ENCODE results near the gene HOXA7.

Gene HOXA7

DNA sequence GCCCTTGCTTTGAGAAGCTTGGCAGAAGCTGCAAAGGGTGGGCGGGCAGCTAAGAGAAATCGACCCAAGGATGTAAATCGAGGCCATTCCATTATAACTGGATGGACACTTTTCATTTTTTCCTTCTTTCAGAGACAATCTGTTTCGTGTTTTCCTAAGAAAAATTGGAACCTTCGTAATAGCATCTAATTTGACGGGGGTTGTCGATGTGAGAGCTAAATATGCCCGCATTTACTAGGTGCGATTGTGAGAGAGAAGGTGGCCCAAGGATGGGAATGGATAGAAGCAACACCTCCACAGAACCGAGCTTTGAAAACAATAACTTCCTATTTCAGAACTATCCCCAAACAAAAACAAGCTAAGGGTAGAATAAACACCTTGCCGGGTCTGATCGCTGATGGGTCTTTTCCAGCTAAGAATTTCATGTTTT is 25.1 kb downstream of the HOXA7 start:
- DNase-seq: no peak

DNA sequence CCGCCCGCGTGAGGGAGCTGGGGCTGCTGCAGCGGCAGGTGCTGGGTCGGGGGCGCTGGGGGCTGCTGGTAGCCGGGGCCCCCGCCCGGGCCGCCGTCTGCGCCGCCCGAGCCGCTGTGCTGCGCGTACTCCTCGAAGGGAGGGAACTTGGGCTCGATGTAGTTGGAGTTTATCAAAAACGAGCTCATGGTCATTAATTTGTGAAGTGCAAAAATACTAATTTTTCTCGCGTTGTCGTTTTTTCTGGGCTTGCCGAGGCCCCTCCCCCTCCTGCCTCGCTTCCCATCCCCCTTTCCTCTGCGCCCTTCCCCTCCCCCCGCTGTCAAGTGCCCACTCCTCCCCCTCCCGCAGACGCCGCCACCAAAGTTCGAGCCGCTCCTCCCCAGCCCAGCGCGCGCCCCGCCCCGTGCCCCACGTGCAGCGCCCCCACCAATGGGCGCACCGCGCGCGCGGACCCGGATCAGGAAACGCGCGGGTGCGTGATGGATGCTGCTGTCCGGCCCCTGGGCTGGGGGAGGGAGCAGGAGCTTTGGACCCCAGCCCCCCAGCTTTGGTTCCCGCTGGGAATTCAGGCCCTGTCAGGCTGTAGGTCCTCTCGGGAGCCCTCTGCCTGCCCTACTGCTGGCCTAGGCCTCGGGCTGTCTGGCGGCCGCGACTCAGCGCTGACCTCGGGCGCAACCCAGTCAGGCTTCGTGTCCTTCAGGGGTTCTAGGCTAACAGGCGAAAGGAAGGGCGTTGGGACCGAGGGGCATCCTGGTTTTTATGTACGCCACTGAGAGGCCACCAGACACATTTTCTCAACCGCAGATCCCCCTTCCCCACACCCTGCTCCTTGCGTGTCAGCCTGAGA is 25.7 kb downstream of the HOXA7 start, which contains the start of gene HOXA4:
Gene HOXA4 (minus strand): TSS at position 218 of the 850 bp plus-strand sequence. CDS start 24 bp downstream, at position 194.
- peak; percentile 84 for DNase-seq

DNA sequence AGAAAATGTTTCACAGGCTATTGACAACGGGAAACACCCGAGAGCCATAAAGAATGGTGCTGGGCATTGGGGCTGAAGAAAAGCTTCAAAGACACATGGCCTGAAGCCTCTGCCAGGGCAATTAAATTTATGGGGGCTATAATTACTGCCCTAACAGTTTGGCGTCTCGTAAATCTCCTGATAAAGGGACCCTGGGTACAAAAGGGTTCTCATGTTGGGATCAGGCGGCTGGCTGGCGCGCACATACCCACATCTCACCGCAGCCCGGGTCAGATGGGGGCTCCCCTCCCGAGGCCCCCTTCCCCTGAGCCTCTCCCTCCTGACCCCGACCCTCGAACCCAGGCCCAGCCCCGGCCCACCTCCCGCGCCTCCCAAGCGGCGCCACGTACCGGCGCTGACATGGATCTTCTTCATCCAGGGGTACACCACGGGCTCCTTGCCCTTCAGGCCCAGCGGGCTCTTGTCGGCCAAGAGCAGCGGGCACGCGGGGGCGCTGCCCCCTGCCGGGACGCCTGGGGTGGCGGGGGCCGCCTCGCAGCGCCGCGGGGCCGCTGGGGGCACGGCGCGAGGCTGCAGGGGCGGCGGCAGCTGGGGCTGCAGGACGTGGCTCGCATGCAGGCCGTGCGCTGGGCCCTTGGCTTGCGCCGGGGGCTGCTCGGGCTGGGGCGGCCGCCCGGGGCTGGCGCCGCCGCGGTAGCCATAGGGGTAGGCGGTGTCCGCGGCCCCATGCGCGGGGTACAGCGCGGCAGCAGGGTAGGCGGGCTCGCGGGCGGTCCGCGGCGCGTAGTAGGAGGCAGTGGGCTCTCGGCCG is 26.5 kb downstream of the HOXA7 start:
- peak; percentile 52 for DNase-seq

DNA sequence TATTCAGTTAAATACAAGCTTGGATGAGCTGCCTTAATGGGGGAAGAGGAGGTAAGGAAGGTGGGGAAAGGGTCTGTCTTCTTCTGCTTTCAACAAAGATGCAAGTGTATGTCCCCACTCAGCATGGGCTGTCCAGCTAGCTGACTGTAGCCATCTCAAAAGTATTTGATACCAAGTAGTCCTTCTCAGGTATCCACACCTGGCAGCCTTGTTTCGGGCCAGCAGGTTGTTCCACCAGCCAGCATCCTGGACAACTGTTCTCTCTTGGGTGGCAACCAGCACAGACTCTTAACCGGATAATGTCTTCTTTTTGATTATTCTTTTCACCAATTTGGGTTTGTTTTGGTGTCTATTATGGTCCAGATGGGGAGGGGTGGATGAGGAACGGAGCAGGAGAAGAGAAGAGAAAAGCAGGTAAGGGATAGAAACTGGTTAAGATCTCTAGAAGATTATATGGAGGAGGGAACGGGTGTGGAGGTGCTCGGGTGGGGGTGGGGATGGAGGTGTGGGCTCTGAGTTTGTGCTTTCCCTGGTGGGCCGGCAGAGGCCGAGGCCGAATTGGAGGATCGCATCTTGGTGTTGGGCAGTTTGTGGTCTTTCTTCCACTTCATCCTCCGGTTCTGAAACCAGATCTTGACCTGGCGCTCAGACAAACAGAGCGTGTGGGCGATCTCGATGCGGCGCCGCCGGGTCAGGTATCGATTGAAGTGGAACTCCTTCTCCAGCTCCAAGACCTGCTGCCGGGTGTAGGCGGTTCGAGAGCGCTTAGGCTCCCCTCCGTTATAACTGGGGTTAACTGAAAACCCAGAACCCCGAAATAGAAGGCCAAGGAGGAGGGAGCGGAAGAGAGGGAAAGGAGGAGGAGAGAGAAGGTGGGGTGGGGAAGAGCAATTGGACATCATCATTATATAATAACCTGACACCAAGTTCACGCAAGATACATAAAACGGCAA is 27.4 kb downstream of the HOXA7 start:
- DNase-seq: no peak

DNA sequence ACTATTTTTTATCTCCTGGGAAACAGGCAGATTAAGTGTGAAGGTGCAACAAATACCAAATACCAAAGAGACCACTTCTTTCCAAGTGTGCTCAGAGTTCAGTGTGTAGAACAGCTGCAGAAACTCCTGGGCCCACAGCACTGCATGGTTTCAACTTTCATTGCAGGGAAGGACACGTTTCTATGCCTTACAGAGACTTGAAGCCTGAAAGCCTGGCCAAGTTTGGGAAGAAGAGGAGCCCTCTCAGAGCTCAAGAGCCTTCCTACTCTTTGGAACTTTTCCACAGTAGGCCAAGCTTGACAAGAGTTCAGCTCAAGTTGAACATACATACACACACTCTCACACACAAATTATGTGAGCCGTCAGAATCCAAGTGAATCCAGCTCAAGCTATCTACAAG is 28.4 kb downstream of the HOXA7 start:
- DNase-seq: no peak

DNA sequence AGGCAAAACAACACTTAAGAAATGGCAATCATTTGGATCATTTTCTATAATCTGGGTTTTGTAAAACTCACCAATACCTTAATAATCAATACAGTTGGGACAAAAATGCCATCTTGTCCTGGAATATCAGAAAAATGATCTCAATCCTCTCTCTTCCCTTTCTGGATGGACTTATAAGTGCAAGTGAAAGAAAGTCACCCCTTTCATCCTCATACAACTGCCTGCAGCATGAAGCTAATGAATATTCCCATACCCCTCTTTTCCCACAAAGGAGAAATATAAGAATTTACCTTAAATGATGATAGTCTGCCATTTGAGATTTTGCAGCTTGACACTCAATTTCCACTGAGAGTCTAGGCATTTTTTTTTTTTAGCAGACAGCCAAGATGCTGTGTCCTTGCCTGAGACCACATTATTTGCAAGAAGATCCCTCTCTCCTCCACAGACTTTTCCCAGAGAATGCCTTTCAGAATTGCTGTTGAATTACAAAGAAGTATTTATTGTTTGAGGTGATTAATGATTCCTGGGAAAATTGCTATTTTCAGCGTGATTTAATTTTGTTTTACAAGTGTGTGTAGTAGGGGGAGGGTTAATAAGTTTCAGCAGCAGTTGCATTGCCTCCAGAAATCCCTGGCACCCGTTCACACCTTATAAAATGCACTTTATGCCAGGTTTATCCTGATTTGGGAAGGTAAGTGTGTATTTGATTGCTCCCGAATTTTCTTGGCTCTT is 29.7 kb downstream of the HOXA7 start:
- no peak for DNase-seq

DNA sequence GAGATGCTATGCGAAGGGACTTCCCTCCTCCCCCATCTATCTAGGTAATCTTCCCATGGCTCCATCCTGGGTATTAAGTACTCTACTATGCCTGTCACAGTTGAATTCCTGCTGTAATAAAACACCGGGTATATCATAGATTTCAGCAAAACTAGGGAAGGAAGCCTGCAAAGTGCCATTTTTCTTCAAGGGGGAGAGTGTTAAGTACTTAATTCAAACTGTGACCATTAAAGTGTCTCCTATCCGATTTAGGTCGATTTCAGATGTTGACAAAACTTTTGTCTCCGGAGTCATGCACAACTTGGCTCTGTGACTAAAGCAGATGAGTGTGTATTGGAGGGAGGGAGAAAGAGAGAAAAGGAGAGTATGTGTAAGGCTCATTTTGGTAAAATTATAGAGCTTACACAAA is 30.5 kb downstream of the HOXA7 start:
- DNase-seq: no peak

DNA sequence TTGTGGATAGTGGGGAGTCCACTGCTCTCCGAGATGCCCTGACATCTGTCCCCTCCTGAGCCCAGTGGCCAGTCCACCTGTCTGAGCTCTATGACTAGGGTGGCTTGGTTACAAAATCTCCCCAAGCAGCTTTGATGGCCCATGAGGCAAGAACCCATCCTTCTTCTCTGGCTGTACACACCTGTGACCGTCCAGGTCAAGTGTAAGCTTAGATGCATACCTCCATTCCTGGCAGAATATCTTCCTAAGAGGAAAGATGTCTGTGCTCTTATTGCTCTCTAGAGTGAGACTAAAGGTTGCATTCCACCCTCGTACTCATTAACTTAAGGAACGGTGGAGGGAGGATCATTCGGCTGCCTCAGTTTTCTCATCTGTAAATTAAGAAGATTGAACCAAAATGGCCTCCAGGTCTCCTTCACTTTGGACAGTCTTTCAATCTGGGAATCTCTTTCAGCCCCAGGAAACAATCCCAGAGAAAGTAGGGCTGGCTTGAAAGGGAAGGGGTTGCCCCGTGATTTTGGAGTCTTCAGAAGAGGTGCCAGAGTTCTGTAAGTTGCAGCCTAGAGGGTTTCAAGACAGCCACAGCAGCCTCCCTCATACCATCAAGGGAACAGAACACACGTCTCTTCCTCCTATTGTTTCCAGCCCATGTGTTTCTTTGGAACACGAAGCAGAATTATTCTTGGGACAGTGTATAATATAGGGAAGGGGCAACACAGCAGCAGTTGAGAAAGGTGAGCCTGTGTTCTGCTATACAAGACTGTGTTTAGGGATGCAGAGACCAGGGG is 31.4 kb downstream of the HOXA7 start:
- DNase-seq: no peak

DNA sequence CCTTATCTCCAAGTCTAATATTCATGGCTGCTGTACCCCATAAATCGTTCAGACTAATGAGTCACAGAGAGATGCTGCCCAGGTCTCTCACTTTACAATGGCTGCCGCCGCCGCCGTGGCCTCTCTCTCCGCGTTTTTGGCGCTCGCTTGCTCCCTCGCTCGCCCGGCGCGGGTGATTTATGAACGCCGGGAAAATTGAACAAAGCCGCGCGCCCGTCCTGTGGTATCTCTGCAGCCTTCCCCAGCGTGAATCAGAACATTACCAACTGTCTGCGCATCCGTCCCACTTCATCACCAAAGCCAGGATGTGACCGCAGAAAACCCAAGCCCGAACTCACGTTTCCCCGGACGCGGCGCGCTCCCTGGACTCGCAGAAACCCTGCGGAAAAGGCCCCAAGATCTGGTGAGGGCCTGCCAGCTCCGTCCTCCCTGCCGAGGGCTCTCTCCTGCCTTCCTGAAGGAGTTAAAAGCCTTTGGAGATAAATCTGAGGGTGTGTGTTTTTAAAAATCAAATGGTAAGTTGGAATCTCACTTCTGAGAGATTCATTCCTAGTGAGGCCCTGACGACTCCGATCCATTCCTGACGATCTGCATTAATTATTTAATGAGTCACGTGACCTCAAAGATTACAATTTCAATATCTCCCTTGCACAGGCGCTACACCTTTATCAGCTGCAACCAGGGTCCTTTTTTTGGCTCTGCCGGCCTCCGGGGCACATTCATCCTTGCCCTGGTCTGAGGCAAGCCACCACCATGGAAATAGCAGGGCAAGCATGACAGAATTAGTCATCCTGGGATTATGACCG is 32.2 kb downstream of the HOXA7 start:
- DNase-seq: no peak

DNA sequence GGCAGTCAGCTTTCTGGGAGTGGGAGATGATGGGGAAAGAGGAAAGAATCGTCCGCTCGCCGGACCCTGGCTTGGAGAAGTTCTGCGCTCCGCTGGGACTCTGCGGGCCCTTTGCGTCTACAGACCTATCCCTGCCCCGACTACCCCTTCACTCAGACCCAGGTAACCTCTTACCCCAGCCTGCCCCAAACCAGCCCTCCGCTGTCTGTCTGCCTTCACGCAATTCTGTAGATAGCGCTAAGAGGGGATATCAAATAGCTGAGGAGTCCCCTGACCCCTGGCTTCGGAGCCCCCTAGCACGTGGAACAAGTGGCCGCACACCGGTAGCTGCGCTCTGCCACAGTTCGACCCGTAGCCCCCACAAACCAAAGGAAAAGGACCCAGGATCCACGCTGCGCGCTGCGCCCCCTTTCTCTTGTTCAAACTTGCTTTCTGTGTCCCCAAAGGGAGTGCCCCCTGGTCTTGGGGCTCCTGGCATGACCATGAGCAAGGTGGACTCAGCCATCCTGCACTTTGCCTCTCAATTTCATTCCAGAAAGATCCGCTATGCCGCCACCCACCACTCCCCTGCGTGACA is 32.9 kb downstream of the HOXA7 start:
- no peak for DNase-seq

DNA sequence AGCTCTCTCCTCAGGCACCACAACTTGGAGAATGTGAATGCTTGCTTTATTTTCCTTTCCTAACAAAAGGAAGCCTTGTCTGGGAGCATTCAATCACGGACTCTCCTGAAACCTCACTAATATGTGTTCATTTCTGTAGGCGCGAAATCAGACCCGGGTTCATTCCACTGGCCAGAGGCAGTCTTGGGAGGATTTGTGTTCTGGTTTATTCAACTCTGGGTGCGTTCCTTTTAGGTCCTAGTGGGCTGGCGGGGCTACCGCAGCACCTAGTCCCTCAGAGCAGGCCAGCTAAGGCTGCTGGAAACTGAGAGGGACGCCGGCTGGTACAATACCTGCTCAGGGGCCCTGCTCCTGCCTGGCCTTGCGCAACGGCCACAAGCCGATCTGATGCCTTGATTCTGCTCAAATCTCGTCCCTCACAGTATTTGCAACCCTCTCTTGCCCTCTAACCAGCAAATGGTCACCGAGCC is 33.4 kb downstream of the HOXA7 start:
- peak; percentile 54 for DNase-seq

DNA sequence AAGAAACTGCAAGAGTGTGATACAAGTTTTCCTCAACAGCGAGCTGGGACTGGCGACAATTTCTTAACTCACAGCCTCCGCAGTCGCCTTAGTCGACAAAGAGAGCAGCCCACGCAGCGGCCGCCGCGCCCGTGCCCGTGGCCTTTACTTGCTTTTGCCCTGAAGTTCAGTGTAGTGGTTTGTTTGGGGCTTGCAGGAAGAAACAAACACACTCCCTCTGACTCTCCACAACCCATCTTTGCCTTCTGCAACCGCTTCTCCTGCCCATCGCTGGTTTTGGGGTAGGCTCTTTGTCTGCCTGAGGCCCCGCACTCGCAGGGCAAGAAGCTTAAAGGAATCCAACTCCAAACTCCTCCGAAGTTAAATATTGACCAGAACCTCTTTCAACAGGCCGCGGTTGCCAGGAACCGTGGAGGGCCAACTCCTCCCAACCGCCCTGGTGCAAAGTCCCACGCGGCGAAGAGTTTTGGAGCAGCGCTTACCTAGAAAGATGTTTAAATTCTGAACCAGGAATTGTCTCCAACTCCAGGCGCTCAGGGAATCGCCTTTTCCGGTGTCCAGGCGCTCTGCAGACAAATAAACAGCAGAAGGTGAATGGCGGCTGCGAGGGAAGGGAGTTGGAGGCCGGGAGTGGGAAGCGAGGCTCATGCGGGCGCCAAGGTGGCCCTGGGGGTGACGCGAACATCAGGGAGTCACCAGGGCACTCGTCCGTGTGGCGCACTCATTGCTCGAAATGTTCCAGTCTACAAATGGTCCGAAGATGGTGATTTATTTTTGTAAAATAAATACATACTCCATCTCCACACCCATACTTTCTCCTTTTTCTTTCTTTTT is 34.2 kb downstream of the HOXA7 start:
- peak; percentile 75 for DNase-seq

DNA sequence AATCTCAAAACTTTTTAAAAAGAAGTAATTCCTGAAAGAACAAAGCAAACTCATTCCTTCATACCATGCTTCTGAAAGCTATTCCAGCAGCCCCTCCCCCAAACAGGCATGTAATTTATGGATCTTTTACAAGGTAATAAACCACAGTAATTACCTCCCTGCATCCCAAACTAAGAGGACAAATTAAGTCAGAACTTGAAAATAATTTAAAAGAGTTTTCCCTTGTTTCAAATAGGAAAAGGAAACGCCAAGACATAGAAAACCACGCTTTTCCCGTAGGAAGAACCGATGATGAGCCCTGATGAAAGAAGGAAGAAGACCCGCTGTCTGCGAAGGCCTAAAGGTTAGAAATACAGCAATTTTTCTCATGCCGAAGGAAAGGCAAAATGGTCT is 34.8 kb downstream of the HOXA7 start:
- DNase-seq: no peak

DNA sequence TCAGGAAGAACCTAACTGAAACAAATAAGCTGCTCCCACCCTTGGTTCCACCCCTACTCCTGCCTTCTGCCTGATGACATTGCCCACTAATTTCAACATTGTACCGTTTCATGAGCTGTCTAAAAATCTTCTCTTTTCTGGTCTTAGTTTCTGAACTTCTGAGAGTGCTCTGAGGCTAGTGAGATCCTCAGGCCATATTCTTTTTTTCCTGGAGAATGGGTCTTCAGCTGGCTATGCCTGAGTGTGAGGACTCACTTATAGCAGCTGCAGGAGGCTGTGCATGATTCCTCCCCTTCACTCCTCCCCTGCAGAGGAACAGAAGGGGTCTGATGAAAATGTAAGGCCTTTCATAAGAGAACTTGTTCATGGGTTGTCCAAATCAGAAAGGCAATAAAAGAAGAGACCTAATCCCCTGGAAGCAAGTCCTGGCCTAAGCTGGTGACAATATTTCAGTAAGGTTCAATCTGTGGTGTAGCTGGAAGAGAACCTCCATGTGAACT is 37.0 kb downstream of the HOXA7 start:
- no peak for DNase-seq

DNA sequence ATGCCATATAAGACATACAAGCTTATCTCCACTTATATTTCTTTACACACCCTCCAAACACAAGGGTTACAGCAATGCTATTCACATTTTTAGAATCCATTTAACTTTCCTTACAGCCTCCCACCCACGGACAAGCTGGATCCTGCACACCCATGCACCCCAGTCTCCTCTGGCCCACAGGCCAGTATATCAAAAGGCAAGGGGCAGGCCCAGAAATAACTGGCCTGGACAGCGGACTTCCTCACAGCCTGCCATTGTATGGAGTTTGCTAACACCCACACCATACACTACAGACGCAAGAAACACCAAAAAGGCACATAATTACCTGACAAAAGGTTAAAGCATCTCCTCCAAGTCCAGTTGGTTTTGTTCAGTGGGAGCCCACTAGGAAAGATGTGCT is 37.9 kb downstream of the HOXA7 start:
- DNase-seq: no peak

DNA sequence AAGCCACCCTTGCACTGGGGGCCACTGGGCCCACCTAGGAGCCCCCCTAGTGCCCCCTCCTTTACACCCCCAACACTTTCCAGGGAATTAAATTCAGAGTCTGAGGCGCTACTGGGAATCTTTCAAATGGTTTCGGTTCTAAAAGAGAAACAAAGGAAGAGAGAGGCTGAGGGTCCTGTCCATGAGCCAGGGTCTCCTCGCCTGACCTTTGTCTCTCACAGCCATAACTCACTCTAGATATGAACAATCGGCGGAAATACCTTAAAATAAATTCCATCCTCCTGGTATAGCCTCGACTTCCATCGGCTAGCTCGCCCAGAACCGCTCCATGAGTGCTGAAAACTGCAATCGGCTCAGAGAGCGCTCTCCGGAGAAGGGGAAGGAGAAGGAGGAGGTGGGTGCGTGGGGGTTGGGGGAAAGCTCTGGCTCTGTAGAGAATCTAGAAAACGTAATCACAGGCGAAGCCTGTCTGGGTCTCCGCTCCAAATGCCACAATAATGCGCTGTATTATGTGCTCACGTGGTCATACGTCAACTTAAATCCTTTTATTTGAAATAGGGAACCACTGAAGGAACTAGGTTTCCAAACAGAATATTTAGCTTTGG is 38.5 kb downstream of the HOXA7 start:
- DNase-seq: no peak

DNA sequence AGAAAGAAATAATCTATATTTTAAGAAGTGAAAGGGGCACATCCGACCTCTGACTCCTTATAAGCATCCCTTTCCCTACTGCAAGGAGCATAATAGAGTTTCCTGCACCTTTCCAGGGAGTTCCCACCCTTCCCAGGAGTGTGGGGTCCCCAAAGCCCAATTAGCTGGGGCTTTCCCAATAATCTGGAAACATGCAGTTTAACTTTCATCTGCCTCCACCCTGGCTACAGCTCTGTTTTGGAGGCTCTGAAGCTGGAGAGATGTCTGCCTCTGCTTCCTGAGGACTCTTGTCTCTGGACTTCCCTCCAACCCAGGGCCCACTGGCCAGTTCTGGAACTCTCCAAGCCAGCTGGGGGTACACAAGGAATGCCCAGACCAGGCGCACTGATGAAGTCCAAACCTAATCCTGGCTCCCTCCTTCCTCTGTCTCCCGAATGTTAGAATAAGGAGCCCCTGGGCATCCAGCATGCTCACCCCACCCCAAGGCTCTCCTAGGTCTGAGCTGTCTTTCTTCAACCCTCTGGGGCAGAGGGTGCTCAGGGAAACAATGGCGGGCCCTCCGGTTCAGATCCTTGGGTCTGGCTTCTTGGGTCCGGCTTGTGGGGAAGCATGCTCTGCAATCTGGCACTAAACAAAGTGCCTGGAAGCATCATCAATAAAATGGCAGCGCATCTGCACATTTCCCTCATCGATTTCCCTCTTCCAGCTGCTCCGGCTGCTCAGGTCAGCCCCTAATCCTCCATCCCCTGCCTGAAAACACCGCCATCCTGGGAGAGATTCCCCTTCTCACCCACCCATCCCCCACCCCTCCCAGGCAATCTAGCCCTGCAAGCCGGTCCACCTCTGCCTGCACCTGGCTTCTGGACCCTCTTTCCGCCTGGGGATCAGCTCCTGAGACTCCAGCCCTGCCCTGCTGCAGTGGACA is 39.3 kb downstream of the HOXA7 start:
- DNase-seq: no peak
